Caco-2 (cell line): Measurements from ENCODE around the gene ARHGEF10L. TPM values are rescaled to one million over a fixed set of nuclear protein-coding genes. Genes with fewer than 3 reads are reported as not detected.

Experiments used
- BruUV-seq: library from RNA; stranded (reverse); fragments of 400-500 nt; replicated peaks from 2 replicates; lab custom pipeline; 2021; lab: Mats Ljungman, UMichigan
- CTCF ChIA-PET: fragments of 300-600 bp; sonication (Branson Sonifier 250); formaldehyde crosslinking; loops from one replicate; lab custom pipeline; 2022; ENCODE audit warnings: antibody characterized with exemption; lab: Charles Lee
- POLR2A ChIA-PET: fragments of 300-600 bp; sonication (Branson Sonifier 250); formaldehyde crosslinking; loops from one replicate; lab custom pipeline; 2022; ENCODE audit warnings: antibody characterized with exemption; lab: Charles Lee
- DNase-seq, 2 experiments: peaks; one replicate each; pipeline versions ENCODE4 v3.0.0 to v3.0.0-alpha.2; 2020 to 2022
- H3K27me3 ChIP-seq: replicated peaks from 2 replicates; pipeline ENCODE4 v1.6.0; 2011; ENCODE audit warnings: low read length; ENCODE audit not compliant: control insufficient read depth, insufficient read depth
- H3K36me3 ChIP-seq: 2 replicates; pipeline ENCODE4 v1.5.1; 2011; ENCODE audit warnings: low read length; ENCODE audit not compliant: control insufficient read depth, insufficient read depth
- H3K4me1 ChIP-seq: fragments of 250-450 bp; sonication (Bioruptor Pico); 2 replicates; pipeline ENCODE4 v1.5.1; 2020; ENCODE audit warnings: mild to moderate bottlenecking
- H3K4me3 ChIP-seq: 2 replicates; pipeline ENCODE4 v1.5.1; 2011; ENCODE audit warnings: low read depth, mild to moderate bottlenecking, control low read depth, low read length
- H3K9me3 ChIP-seq: fragments of 250-450 bp; sonication (Bioruptor Pico); 2 replicates; pipeline ENCODE4 v1.5.1; 2020; ENCODE audit warnings: mild to moderate bottlenecking, moderate library complexity
- H3K27ac Mint-ChIP-seq: one replicate; pipeline ENCODE4 v1.8.0; 2022; ENCODE audit warnings: mixed read lengths; ENCODE audit not compliant: unreplicated experiment
- H3K27me3 Mint-ChIP-seq: one replicate; pipeline ENCODE4 v1.8.0; 2022; ENCODE audit warnings: mixed read lengths; ENCODE audit not compliant: insufficient read depth, unreplicated experiment
- H3K36me3 Mint-ChIP-seq: one replicate; pipeline ENCODE4 v1.8.0; 2022; ENCODE audit warnings: mild to moderate bottlenecking, mixed read lengths; ENCODE audit not compliant: insufficient read depth, unreplicated experiment
- H3K4me1 Mint-ChIP-seq: one replicate; pipeline ENCODE4 v1.8.0; 2022; ENCODE audit warnings: low read depth, mixed read lengths; ENCODE audit not compliant: unreplicated experiment
- H3K4me3 Mint-ChIP-seq: one replicate; pipeline ENCODE4 v1.8.0; 2022; ENCODE audit warnings: mild to moderate bottlenecking, moderate library complexity, mixed read lengths; ENCODE audit not compliant: unreplicated experiment
- H3K9me3 Mint-ChIP-seq: one replicate; pipeline ENCODE4 v1.8.0; 2022; ENCODE audit warnings: mixed read lengths; ENCODE audit not compliant: unreplicated experiment
- intact Hi-C: fragments of 100-400 bp; cut with micrococcal nuclease; formaldehyde crosslinking; loops from one replicate; pipeline ENCODE4 v1.10.0; 2022; ENCODE audit not compliant: unreplicated experiment
- total RNA-seq: library from RNA; stranded (reverse); gene quantifications from 2 replicates; pipeline ENCODE4 v1.2.3, GENCODE V29; 2022
- TF ChIP-seq, protein P1 (sequence below), 2 experiments: fragments of 200-600 bp in 1 of 2; IDR thresholded peaks; 1 replicate in 1 of 2; 2 replicates in 1 of 2; pipeline versions ENCODE4 v1.5.1 to v1.8.0; 2011 to 2022; ENCODE audit warnings: antibody characterized with exemption in 1 of 2, control low read depth in 1 of 2, inconsistent platforms in 1 of 2, low read depth in 1 of 2, low read length in 1 of 2, mild to moderate bottlenecking in 1 of 2, moderate library complexity in 1 of 2; ENCODE audit not compliant: insufficient read depth in 1 of 2, severe bottlenecking in 1 of 2, unreplicated experiment in 1 of 2

ARHGEF10L gene
- total RNA-seq, 1 experiment from 2014 or later = 31.3 TPM

DNA sequence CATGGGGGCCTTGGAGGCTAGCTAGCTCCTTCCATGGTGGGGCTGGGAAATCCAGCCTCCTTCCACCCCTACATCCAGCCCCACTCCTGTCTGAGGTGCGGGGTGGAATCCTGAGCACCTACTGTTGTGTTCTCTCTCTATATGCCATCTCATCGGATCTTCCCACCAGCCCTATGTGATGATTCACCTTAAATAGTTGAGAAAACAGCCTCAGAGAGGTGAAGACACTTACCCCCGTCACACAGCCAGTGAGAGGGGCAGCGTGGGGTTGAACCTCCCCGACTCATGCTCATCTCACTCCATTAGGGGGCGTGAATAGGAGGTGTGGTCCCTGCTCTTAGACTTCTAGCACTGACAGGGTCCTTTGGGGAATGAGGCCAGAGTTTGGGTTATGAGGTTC is 184.7 kb downstream of the ARHGEF10L start:
- Mint-ChIP-seq H3K27ac (no peak overlapping the region), H3K4me3 (no peak overlapping the region), H3K27me3 (peaks cover 5% of the 10 kb centered on the region), H3K4me1 (no peaks in the 10 kb centered on the region), H3K36me3 (no peaks in the 10 kb centered on the region), H3K9me3 (peaks cover 10% of the 10 kb centered on the region)
- ChIA-PET CTCF (no interaction called here), POLR2A (no interaction called here)
- TF ChIP-seq, protein P1, sequence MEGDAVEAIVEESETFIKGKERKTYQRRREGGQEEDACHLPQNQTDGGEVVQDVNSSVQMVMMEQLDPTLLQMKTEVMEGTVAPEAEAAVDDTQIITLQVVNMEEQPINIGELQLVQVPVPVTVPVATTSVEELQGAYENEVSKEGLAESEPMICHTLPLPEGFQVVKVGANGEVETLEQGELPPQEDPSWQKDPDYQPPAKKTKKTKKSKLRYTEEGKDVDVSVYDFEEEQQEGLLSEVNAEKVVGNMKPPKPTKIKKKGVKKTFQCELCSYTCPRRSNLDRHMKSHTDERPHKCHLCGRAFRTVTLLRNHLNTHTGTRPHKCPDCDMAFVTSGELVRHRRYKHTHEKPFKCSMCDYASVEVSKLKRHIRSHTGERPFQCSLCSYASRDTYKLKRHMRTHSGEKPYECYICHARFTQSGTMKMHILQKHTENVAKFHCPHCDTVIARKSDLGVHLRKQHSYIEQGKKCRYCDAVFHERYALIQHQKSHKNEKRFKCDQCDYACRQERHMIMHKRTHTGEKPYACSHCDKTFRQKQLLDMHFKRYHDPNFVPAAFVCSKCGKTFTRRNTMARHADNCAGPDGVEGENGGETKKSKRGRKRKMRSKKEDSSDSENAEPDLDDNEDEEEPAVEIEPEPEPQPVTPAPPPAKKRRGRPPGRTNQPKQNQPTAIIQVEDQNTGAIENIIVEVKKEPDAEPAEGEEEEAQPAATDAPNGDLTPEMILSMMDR (IDR thresholded peaks at IDR 0.05; ENCODE audit: insufficient read depth in 1 of 2, low read depth in 1 of 2, low read length in 1 of 2, severe bottlenecking in 1 of 2, unreplicated experiment in 1 of 2) = no peak
- Histone ChIP-seq H3K4me3 (no peak overlapping the region), H3K27me3 (no peaks in the 10 kb centered on the region), H3K36me3 (no peaks in the 10 kb centered on the region), H3K4me1 (no peaks in the 10 kb centered on the region), H3K9me3 (no peaks in the 10 kb centered on the region)
- DNase-seq = no peak
- intact Hi-C loops = no loop called here
- BruUV-seq = no TSS peak

GRCh38 chr1:17725084-17725719 is 185.7 kb downstream of the ARHGEF10L start:
- POLR2A ChIA-PET = no interaction called here
- DNase-seq = no peak
- no TSS peak for BruUV-seq
- Mint-ChIP-seq H3K36me3 (no peaks in the 10 kb centered on the region), H3K4me1 (no peaks in the 10 kb centered on the region), H3K27ac (no peak overlapping the region), H3K27me3 (peaks cover 5% of the 10 kb centered on the region), H3K9me3 (peaks cover 10% of the 10 kb centered on the region), H3K4me3 (no peak overlapping the region)
- TF ChIP-seq, protein P1 (IDR thresholded peaks at IDR 0.05; ENCODE audit: insufficient read depth in 1 of 2, low read depth in 1 of 2, low read length in 1 of 2, severe bottlenecking in 1 of 2, unreplicated experiment in 1 of 2) = no peak
- Histone ChIP-seq H3K36me3 (no peaks in the 10 kb centered on the region), H3K4me3 (no peak overlapping the region), H3K27me3 (no peaks in the 10 kb centered on the region), H3K4me1 (no peaks in the 10 kb centered on the region), H3K9me3 (no peaks in the 10 kb centered on the region)
- intact Hi-C loops = no loop called here
- CTCF ChIA-PET = interaction anchor here (0.5 to 0.6 kb wide), 2 partner anchors 62 to 232 kb away, joined by 3 to 4 read pairs; no protein-coding TSS in a partner anchor

DNA sequence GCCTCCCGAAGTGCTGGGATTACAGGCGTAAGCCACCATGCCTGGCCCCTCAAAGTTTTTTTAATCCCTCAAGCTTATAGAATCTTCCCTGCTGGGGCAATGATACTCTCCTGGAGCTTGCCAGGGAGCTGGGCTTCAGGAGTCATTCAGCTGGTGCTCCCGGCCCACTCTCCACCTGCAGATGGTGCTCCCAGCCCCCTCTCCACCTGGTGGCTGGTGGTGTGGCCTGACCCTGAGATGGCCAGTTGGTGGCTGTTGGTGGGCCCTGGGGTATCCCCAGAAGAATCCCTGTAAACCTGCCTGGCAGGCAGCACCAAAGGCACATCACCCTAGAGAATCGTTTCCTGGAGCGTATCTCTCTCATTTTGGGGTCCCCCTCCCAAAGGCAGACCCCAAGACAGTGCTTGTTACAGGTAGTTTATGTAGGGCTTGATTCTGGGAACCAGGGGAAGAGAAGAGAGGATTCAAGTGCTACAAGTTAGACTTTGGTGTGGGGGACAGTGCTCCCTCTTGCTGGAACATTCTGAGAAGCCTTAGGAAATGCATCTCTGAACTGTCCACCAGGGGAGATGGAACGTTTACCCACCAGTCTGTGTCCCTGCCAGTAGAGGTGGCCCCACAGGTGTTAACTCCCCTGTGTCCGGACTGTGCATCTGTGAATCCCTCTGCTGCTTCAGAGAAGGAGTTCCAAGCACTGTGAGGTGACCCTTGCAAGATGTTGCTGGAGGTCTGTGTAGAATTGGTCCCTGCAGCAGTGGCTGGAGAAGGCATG is 186.5 kb downstream of the ARHGEF10L start:
- Mint-ChIP-seq H3K4me3 (no peak overlapping the region), H3K27ac (no peak overlapping the region), H3K36me3 (no peaks in the 10 kb centered on the region), H3K4me1 (no peaks in the 10 kb centered on the region), H3K9me3 (peaks cover 10% of the 10 kb centered on the region), H3K27me3 (peaks cover 5% of the 10 kb centered on the region)
- H3K27me3 ChIP-seq = no peaks in the 10 kb centered on the region
- intact Hi-C loops = no loop called here
- no peak overlapping the region for H3K4me3 ChIP-seq
- ChIA-PET CTCF (no interaction called here), POLR2A (no interaction called here)
- no TSS peak for BruUV-seq
- H3K36me3 ChIP-seq = no peaks in the 10 kb centered on the region
- H3K9me3 ChIP-seq = no peaks in the 10 kb centered on the region
- TF ChIP-seq, protein P1 (IDR thresholded peaks at IDR 0.05; ENCODE audit: insufficient read depth in 1 of 2, low read depth in 1 of 2, low read length in 1 of 2, severe bottlenecking in 1 of 2, unreplicated experiment in 1 of 2) = no peak
- DNase-seq = no peak
- H3K4me1 ChIP-seq = no peaks in the 10 kb centered on the region
